HuH-7 (cell line): ENCODE results near the gene BACE2.
A peak's percentile ranks its signal among the peaks of the same experiment; 100 is the strongest.

ENCODE experiments used
- DNase-seq: peaks from one replicate; pipeline ENCODE4 v3.0.0; 2011; ENCODE audit warnings: low spot score

BACE2 gene

GRCh38 chr21:41167348-41168342 is at the start of gene BACE2:
Gene BACE2, plus strand, starts transcription at chr21:41168160. Its CDS starts 104 bp downstream, at chr21:41168264.
- peak; percentile 28 for DNase-seq

DNA sequence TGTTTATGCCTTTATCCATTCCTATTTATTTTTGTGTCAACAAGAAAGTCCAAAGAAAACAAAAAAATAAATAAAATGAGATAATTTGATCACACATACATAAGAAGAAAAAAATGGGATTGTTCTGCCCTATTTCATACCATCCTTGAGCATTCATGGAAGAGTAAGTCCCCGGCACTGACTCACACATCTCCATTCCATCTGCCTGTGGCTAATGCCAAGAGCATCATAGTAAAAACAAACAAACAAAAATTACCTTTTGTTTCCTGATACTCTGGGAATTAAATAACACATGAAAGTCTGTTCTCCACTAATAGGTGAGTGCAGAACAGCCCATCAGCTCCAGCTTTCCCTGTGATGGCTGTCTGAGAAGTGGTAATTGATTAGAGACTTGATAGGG is 48.1 kb upstream of the BACE2 start:
- DNase-seq, result no peak

DNA sequence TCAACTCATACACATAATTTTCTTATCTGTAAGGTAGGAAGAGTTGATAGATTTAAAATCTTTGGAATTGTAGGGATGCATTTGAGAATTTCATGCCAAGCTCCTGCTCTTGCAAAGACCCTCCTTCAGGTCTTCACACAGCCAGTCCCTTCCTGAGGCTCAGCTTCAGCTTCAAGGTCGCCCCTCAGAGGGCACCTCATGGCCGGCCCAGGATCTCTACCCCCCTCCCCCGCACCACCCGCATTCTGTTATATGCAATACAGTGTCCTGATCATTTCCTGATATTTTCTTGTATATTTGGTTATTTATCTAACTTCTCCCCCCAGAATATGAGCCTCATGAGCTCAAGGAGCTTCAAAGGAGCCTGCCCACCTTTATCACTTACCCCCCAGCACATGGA is 47.0 kb upstream of the BACE2 start:
- DNase-seq, result no peak

GRCh38 chr21:41121785-41122415 is 46.1 kb upstream of the BACE2 start:
- peak; percentile 56 for DNase-seq

GRCh38 chr21:41124641-41125201 is 43.2 kb upstream of the BACE2 start:
- DNase-seq, result no peak

DNA sequence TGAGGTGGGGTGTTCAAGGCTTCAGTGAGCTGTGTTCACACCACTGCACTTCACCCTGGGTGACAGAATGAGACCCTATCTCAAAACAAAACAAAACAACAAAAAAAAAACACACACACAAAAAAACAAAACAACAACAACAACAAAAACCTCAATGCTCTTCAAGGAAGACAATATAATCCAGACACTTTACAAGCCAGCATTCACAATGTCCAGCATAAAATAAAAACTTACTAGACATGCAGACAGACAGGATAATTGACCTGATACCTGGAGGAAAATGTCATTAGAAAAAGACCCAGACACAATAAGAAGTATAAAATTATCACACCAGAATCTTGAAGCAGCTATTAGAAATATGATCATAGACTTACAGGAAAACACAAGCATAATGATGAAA is 39.0 kb upstream of the BACE2 start:
- DNase-seq, result no peak

DNA sequence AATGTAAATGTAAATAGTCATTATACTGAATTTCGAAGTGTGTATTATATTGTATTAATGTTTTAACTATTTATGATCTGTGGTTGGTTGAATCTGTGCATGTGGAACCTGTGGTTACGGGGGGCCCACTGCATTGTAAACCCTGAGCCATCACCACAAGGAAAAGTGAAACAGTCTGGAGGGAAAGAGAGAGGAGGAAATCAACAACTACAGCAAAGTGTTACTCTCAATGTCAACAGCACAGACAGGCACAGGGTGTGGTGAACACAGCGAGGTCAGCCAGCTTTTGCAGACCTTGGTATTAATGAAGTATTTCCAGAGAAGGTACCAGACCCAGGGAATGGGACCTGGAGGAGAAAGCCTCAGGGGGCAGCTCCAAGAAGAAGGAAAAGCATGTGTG is 37.1 kb upstream of the BACE2 start:
- DNase-seq, result no peak

DNA sequence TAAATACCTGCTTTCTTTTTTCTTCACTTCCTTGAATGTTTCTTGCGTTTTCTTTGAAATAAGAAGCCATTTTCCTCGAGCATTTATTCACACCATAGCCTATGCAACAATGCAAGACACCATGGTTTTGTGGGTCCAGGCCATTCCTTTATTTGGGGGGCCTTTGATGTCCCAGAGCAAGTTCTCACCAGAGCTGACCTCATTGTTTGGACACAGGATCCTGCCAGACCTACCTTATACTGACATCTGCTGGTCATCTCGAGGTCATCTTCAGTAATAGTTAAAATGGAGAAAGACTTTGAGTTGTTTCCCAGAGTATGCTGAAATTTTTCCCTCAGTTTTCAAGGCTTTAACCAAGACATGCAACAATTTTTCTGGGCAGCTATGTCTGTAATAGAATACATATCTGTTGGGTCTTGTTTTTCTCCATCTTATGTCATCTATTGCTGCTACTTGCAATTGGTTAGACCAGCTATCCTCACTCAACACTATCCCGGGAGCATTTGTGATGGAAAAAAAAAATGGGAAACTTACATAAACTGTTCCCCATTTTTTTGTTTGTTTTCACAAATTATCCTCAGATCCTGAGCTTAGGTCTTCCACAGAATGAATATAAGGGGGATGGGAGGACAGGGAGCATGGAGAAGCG is 34.0 kb upstream of the BACE2 start:
- peak; percentile 56 for DNase-seq

- no peak for DNase-seq
Observed at GRCh38 chr21:41135746-41136145, 32.2 kb upstream of the BACE2 start.

DNA sequence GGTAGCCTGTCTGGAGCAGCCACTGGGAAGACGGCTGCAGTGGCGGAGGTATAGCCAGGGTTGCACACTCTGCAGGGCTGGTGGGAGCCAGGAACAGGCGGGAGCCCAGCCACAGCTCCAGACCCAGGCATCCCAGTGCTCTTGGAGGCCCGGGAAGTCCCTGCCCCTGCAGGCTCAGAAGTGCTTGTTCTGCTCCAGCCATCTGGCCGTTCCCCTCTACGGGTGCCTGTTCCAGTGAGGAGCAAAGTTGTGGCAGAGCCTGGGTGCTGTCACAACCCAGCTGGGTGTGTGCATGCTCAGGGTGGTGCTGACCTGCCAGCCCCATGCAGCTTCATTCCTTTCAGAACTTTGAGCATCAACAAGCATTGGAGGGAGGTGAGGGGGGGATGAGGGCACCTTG is 31.7 kb upstream of the BACE2 start:
- no peak for DNase-seq

- DNase-seq, result no peak
Observed at GRCh38 chr21:41137401-41137800, 30.6 kb upstream of the BACE2 start.

- DNase-seq, result no peak
Observed at GRCh38 chr21:41137889-41138288, 30.1 kb upstream of the BACE2 start.

DNA sequence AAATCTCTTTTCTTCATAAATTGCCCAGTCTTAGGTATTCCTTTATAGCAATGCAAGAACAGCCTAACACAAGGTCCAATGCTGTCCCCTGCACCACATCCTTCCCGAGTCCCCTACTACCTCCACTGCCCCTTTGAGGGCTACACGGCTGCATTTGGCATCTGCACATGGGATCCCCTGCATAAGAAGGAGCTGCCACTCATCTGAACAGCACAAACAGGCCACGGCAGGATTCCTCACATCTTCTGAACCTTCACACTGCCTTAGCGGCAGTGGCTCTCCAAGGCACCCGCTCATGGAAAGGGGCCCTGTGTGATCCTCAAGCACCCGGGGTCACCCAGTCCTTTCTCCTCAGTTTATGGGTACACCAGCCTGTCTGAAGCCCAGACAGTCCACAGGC is 29.2 kb upstream of the BACE2 start:
- DNase-seq, result no peak

DNA sequence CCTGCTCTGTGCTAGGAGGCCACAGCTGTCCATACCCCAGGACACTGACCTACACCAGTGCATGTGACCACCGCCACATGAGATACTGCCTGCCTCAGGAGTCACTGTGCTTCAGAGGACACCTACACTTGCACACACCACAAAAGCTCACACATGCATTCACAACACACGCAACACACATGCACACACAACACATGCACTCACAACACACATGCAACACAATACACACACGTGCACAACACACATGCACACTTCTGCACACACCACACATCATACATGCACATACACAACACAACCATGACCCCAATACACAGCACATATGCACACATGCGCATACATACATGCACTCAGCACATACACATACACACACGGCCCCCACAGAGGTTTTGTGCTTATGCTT is 28.7 kb upstream of the BACE2 start:
- no peak for DNase-seq

- DNase-seq, result no peak
Observed at GRCh38 chr21:41139951-41140350, 28.0 kb upstream of the BACE2 start.

GRCh38 chr21:41141031-41141457 is 26.9 kb upstream of the BACE2 start:
- DNase-seq, result no peak

DNA sequence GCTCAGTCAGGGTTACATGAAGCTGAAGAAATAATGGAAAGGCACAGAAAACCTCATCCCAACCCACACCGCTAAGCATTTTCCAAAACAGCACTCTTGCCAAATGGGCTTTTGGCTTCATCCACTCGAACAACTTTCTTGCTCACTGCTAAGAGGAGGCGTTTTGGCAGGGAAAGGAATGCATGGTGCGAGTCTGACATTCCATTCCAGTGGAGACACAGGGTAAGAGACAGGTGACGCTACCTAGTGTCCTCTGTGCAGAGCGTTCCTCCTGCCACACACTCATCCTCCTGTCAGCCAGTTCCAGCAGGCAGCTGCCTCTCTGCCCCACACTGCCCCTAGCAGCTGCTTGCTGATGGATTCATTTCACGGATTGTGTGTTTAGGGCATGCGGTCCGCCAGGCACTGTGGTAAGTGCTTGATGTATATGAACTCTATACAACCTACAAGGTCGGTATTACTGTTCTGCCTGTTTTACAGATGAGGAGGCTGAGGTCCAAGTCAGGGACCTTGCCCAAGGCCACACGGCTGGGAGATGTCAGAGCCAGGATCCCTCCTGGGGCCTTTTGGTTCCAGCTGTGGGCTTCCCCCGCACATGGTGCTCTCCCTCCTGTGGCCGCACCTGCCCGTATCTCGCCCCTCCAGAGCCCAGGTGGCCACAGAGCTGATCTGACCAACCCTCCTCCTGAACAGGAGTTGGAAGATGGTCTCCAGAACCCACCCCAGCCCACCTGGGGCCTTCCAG is 25.7 kb upstream of the BACE2 start:
- no peak for DNase-seq

DNA sequence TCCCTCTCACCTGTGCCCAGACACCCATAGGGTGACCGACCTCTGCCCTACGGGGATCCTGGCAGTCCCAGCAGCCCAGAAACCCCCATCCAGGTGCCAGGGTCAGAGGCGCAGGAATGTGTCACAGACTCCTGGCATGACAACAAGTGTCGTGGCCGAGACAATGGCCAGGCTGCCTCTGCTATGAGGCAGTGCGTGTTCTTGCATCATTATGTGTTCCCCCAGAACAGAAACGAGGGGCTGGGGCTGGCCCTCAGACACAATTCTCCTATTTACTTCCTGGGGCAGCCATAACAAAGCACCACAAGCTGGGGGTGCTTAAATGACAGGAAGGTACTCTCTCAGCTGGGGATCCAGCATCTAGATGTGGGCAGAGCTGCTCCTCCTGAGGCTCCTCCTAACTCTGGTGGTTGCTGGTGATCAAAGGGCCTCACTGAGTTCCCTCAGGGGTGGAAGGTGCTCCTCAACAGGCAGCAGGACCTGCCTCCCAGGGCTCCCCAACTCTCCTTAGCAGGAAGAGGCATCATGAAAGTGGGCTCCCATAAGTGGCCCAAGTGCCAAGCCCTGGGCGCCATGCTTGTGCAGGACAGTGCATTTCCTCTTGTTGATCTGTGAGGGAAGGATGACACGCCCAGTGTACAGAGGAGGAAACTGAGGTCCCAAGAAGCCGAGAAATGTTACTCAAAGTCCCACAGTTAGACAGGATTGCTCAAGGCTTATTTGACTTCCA is 24.2 kb upstream of the BACE2 start:
- DNase-seq, result no peak

GRCh38 chr21:41147096-41147978 is 20.6 kb upstream of the BACE2 start:
- DNase-seq, result no peak

DNA sequence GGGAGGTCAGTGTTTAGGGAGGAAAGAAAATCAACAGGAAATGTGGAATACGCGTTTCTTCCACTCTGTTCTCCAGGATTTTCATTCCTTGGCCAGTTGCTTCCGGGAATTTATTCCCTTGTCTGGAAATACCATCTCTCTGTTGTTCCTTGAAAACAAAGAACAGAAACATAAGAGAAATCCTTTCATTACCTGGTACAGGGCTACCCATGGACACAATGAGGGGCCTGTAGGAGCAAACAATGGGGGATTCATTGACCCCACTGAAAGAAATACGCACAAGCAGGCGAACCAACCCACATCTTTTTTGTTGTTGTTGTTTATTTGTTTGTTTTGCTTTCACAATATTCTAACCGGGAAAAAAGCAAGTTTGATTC is 20.0 kb upstream of the BACE2 start:
- DNase-seq, result no peak
